SHP77 treated with DMSO at 0.1 percent for 48 hours (cell line): ENCODE results near the gene FANCC.

Source experiments
- DNase-seq: peaks from one replicate; lab custom pipeline; 2025; lab: John Stamatoyannopoulos, UW

The FANCC gene

DNA sequence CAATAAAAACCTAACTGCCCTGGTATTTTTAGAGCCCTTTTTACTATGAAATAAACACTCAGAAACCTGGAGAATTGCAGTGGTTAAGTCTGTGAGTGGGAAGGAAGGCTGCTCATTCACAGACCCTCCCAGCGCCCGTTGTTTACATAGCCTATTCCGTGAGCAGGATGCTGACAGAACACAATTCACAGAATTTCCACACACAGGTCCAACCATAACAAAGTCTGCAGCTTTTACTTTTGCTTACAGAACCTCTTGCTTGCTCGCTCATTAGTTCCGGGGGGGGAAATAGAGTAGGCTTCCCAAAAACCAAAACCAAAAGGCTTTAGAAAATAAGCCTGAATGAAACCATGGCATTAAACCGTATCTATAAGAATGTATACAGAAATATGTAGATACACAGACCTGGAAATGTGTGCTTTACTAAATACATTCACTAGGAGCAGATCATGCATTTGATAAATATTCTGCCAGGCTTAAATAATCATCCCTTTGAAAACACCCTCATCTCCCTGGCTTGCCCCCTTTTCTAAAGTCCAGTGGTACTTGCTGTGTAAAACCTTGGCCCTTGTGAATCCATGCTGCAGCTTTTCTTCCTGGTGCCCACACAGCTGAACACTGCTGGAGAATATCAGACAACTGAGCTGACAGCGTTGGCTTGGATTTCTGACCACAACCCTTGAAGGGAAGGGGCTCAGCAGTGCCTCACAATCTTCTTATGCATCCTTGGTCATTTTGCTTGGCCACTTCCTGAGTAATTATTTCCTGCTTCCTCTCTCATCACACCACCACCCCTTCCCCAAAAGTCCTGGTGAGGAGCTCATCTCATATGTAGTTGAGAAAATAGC, 128.0 kb downstream of the FANCC start:
- no peak for DNase-seq

DNA sequence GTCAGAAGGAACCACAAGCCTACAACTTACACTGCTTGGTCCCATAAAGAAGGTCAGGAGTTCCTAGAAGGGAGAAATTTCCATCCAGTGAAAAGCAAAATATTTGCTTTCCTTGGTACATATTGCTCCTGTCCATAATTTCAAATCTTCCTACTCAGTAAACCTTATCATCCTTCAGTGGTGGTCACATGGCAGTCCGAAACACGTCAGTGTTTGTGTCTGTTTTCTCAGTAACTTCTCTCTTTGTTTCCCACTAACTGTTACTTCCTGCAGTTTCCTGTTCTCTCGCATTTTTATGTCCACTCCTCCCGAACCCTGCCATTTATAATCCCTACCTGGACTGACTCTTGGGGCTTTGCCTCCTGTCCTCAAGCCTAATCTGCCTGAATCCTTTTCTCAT, 129.1 kb downstream of the FANCC start:
- DNase-seq, result no peak

DNA sequence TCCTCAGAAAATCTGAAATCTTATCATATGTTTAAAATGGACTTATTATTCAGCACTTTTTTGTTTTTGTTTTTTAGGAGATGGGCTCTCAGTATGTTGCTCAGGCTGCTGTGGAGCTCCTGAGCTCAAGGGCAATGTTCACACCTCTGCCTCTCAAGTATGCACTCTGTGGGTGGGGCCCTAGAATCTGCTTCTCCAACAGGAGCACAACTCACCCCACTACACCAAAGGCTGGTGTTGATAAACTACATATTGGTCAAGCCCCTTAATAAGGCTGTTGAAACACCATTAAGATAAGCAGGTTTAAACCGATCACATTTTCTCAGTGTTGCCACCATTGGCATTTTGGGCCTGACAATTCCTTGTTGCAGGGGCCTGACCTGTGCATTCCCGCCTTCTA, 131.6 kb downstream of the FANCC start:
- DNase-seq, result no peak

DNA sequence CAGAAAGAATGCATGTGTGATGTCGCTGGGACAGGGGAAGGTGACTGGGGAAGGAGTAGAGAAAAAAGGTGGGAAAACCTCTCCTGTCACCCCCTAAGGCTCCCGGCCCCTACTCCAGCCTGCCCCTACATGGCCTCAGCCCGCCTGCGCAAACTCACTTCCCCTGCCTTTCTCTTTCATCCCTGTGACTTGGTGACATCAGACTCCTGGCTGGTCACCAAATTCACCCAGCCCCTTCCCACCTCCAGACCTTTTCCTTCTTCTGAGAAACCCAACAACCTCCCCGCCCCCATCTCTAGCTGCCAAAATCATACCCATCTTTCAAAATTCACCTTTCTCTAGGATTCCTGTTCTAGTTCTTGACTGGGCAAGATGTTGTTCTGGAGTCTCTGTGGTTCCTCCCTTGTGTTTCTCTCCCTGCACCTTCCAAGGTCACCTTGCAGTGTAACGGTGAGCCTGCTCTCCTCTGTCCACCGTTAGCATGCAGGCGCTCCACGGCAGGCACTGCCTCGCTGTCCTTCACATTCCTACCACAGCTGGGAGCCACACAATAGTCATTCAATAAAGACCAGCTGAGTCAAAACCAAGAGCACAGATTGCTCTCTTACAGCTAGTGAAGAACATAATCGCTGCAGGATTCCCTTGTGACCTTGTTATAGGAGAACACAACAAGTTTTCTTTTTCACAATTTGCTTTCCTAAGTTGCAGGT, 134.5 kb downstream of the FANCC start:
- no peak for DNase-seq

DNA sequence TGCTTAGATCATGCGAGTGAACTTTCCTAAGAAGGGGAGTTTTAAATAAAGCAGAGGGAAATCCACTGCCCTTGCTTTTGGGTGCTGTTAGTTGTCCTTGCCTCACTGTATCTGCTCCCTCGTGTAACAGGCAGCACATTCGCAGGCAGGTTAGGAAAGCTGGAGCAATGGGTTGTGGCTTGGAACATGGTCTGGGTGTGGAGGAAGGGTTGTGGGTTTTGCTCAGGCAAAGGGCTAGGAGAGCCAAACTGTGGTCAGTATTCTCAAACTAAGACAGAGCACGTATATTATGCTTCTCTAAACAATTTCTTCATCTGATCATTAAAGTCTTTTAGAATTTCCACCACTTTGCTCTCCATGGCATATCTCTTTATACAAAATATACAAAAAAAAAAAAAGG, 135.7 kb downstream of the FANCC start:
- DNase-seq, result no peak

DNA sequence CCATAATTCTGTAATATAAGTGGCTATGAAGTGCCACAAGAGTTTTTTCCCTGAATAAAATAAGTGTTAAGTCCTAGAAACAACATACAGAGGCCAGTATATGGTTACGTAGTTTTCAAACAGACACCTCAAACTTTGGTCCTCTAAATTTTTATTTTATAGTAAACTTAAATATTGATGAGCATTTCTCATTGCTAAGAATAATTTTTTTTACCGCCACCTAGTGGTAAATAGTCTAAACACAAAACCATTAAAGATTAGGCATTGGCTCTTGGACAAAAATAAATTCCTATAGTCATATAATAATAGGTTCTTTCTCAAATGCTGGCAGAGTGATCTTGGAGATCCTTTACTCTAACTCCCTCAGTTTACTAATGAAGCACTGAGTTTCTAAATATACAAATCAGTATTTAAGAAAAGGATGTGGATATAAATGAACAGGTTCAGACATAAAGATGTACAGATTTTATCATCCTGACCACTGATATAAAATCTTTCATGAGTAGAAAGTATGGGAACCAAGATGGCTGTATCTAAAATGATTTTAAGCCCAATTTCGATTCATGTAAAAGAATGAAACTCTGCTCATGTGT, 136.2 kb downstream of the FANCC start:
- DNase-seq, result no peak

DNA sequence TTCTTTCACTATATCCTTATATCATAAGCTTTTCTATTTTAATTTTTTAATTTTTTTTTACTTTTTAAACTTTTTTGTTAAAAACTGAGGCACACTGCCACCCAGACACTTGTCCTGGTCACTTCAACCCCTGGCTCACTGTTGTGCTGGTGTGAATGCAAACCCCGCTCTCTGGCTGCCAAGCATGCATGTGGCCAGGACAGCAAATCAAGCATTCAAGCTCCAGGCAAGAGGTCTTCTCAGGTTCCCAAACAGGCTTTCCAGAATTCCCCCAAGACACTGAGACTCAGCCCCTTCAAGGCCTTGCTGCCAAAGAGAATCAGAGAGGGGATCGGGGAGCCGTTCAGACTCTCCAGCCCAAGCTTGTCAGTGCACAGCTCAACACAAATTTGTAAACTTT, 139.9 kb downstream of the FANCC start:
- DNase-seq, result no peak

DNA sequence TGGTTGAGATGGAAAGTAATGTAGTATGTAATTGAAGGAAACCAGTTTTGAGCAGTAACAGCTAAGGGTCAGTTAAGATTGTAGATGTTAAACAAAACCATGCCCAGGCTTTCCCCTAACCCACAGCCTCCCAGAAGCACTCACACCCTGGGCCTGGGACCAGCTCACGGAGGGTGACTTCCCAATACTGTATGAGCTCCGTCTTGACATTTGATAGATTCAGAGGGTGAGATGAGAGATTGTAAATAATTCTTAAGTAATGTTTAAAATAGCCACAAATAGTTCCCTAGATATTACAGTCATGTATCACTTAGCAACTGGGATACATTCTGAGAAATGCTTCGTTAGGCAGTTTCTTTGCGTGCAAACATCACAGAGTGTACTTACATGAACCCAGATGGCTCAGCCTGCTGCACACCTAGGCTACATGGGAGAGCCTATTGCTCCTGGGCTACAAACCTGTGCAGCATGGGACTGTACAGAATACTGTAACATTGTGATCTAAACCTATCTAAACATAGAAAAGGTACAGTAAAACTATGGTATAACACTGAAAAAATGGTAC, 140.7 kb downstream of the FANCC start:
- no peak for DNase-seq

DNA sequence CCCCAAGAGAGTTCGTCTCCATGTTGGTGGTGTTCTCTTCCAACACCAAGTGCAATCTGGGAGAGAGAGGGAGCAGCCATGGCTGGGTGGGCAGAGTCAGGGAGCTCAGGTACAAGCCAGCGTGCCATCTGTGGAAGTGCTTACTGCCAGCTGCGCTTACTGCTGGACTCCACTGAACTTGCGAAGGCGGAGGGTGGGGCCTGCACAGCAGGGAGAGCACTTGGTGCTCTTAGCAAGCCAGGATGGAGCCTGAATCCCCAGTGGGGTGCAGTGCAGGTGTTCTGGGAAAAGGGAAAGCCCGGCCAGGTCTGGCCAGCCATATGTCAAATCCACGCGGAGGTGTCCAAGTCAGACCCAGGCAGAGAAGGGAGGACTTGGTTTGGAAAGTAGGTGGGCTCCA, 142.0 kb downstream of the FANCC start:
- DNase-seq, result no peak

DNA sequence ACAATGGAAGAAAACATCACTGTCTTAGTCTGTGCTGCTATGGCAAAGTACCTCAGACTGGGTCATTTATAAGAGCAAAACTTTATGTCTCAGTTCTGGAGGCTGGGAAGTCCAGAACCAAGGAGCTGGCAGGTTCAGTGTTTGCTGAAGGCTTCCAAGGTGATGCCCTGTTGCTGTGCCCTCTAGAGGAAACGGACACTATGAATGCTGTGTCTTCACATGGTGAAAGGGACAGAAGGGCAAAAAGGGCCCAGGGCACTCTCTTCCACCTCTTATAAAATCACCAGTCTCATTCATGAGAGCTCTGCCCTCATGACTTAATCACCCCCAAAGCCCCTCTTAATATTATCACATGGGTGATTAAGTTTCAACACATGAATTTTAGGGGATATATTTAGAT, 143.5 kb downstream of the FANCC start:
- no peak for DNase-seq

DNA sequence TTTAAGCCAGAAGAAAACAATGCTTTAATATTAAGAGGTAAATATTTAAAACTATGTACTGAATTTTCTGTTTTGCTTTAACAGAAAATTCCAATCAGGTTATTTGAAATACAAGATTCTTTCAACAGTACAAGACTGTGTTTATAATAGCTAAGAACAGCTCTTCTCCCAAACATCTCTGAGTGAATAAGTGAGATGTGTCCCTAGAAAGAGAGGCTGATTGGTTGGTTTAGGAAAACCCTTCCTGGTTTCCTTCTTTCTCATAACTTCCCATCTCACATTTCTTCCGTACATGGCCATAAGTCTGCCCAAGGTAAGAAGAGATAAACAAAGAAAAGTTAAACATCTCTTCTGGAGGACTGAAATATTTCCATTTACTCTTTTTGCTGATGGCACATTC, 145.9 kb downstream of the FANCC start:
- no peak for DNase-seq

DNA sequence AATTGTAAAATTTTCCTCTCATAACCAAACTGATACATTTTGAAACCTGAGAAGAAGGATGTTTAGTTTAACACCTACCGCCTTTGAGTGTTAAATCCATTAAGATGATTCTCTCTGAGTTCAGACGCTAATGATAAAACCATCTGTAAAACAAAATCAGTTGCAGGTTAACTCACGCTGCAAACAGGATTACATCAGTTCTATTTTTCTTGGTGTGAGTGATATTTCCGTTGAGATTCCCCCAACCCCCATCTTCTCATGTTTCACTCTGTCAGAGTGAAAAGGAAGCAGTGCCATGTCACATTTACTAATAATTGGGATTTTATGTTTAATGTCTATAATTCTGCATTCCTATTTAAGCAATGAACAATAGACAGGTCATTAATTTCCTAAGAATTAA, 146.5 kb downstream of the FANCC start:
- DNase-seq, result peak; percentile 10

DNA sequence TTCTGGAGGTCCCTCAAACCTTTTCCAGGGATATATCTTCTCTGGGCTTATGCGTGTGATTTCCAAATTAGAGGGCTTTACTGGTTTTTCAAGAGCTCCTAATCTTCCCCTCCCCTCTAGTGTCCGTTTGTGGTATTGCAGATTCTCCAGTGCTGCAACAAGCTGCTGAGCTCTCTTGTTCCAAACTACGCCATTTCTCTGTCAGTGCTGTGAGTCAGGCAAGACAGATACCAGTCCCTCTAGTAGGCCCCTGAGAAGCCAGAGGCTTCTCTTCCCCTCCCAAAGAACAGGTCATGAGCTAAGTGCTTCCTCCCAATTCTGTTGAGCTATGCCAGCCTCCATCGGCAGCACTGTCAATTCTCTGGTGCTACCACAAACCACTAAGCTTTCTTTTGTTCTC, 149.5 kb downstream of the FANCC start:
- peak; percentile 12 for DNase-seq

DNA sequence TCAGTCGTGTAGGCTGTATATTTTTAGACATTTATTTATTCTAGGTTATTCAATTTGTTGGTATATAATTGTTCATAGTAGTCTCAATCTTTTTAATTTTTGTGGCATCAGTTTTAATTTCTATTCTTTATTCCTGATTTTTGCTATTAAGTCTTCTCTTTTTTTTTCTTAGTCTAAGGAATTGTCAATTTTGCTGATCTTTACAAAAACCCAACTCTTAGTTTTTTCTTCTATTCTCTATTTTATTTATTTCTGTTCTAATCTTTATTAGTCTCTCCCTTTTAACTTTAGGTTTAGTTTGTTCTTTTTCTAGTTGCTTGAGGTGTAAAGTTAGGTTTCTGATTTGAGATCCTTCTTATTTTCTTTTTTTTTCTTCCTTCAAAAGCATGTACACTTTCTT, 152.5 kb downstream of the FANCC start:
- DNase-seq, result no peak

DNA sequence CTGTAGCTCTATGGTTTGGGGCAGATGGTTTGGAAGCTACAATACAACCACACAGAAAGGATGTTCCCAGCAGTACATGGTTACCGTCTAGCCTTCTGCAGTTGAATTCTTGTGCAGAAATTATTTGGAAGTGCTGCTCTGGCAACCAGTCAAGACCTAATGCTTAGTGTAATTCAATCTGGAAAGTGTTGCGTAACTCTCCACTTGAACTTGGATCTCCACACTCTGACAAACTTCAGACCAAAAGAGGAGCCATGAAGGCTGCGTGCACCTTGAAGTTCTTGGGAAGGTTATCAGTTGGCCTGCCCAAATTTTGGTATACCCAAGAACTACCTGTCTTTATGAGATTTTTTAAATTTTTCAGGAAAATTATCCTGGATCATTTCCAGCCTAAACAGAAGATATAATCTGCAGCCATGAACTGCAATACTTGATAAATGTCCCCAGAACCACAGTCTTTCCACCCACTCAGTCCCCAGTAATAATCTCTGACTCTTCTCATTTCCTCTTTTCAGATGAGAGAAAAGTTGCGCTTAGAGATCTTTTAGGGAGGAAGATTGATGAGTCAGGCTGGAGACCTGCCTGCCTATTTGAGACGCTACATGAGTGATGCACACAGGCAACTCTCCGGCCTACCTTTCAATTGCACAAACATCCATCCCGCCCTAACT, 159.9 kb downstream of the FANCC start:
- no peak for DNase-seq

DNA sequence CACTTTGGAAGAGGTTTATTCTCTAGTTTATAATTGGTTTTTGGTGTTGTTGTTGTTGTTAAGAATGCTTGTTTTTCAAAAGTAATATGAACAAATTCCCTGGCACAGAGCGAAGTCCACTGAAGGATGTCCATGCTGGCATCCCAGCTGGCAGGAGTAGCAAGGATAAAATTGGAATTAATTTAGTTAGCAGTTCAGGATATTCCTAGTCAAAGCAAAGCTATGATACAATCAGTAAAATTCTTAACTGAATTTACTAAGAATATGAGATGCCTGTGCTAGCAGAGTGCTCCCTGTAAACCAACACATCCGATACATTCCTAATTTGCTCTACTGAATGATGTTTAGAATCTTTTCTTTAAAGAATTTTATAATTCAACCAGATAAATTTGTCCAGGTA, 161.4 kb downstream of the FANCC start:
- no peak for DNase-seq

DNA sequence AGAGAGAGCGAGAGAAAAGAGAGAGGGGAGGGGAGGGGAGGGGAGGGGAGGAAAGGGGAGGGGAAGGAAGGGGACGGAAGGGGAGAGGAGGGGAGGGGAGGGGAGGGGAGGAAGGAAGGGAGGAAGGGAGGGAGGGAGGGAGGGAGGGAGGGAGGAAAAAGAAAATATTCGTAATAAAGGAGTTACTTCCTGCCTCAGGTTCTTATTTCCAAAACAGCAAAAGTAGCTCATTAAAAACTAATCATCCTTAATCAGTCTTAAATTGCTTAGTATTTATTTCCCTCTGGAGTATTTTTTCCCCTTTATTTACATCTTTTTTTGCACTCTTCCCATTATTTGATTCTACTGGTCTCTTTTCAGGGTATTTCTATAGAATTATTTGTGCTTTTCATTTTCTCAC, 162.3 kb downstream of the FANCC start:
- no peak for DNase-seq

DNA sequence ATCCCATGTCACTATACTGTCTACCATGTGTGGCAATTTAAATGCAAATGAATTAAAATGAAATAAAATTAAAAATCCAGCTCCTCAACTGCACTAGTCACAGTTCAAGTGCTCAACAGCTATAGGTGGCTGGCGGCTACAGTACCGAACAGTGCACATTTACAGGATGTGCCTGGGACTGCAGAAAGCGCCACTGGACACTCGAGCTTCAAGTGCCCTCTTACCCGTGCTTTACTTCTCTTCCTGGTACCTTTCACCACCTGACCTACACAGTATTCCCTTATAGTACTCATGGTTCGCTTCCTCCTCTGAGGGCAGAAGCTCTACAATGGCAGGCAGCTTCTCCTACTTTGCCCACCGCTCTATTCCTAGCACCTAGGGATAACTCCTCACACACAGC, 166.6 kb downstream of the FANCC start:
- DNase-seq, result no peak

DNA sequence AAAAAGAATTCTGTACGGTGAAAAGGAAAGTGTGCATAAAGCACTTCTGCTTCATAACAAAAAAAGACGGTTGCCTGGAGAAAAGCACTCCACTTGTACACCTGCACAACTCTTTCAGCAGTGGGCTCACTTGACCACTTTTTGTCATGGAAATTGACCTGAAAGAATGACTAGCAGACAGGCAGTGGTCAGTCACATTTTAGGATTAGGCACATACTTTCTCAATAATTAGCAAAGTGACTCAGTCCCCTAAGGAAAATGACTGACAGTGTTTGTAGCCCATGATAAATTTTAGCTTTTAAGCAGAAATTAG, 169.3 kb downstream of the FANCC start:
- no peak for DNase-seq

DNA sequence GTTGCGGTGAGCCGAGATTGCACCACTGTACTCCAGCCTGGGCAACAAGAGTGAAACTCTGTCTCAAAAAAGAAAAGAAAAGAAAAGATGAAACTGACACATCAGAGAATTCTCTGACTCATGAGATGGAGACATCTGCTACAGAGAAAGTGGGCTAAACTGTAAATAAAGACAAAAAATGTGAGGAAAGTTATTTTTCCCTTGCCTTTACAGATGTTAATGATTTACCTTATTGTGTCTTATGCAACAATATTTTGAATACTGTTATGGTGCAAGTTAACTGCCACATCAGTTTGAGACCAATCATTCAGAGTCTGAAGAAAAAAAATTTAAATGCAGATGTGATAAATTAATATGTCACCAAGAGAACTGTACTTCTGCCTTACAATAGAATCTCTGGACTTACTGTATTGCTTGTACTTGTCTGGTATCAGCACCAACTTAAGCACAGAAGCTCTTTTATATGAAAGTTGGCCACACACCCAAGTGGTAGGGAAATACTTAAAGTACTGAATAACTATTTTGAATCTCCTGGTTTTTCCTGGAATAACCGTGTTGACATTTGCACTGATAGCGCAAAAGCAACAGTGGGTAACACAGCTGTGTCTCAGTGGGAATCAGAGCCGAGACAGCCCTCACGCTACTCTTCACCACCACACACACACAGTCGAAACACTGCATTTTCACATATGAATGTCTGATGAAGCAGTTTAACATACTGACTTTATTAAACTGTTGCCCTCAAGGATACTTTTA, 169.9 kb downstream of the FANCC start:
- DNase-seq, result no peak

DNA sequence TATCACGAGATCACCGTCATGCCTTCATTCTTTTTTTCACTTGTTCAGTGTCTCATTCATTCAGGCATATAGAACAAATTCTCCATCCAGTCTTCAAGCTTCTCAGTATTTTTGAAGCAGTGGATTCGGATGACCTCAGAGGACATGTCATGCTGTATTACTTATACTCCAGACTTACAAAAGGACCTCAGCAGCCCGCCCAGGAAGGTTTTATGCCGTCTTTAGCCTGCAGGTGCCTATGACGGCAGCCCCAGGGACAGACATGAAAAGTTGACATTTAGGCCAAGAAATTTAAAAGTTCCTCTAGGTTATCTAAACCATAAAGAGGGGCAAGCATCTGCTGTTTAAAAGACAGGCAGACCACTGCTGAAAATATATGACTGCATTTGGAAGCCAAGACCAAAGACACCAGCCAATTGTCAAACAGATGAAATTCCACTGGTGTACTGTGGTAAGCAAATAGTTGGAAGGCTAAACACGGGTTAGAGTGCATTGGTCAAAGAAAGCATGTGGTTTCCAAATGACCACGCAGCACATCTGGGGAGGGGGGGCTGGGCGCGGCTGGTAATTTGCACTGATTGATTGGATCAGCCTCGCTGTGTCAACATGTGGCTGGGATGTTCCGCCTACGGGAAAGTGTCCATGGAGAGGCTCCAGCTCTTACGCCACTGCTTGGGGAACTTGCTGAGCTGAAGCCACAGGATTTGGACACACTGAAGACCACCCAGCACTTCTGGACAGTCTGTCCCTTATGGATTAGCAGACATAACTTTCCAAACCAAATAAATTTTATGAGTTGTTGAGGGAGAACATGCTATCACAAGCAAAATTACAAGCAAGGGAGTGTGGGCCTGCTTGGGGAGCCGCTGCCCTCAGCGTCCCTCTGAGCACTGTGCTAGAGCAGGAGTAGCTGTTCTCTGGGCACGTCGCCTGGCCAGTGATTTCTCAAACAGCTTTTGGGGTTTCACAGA, 173.6 kb downstream of the FANCC start:
- DNase-seq, result no peak
